GM12874 (cell line): ENCODE measurements around the gene GPR15.

Source experiments
- CTCF ChIP-seq: IDR thresholded peaks from 2 replicates; pipeline ENCODE4 v1.5.1; 2011; ENCODE audit warnings: low read depth, mild to moderate bottlenecking, control low read depth, low read length, moderate library complexity; ENCODE audit not compliant: insufficient read depth

GPR15 gene

GRCh38 chr3:98545940-98546339 is 14.2 kb downstream of the GPR15 start:
- TF ChIP-seq CTCF: no peak

GRCh38 chr3:98548544-98548943 is 16.8 kb downstream of the GPR15 start:
- no peak for TF ChIP-seq CTCF

- TF ChIP-seq CTCF: no peak
Measured at GRCh38 chr3:98550833-98551232, 19.1 kb downstream of the GPR15 start.

- no peak for TF ChIP-seq CTCF
Measured at GRCh38 chr3:98551236-98551635, 19.5 kb downstream of the GPR15 start.

GRCh38 chr3:98551754-98552153 is 20.0 kb downstream of the GPR15 start:
- TF ChIP-seq CTCF: no peak

GRCh38 chr3:98552232-98553020 is 20.6 kb downstream of the GPR15 start:
- TF ChIP-seq CTCF: no peak

- TF ChIP-seq CTCF: no peak
Measured at GRCh38 chr3:98553021-98553563, 21.3 kb downstream of the GPR15 start.
